Neural cell (in vitro differentiated cells): ENCODE results near the gene SDK2.

Source experiments
- TF ChIP-seq, protein P1 (sequence below): fragments of 450-650 bp; IDR thresholded peaks from 2 replicates; pipeline ENCODE4 v1.5.1; 2014; ENCODE audit warnings: antibody characterized with exemption, mild to moderate bottlenecking, moderate library complexity; ENCODE audit not compliant: poor library complexity, severe bottlenecking
- TF ChIP-seq, protein P2 (sequence below): IDR thresholded peaks from 2 replicates; pipeline ENCODE4 v1.6.1; 2012; ENCODE audit warnings: borderline replicate concordance

DNA sequence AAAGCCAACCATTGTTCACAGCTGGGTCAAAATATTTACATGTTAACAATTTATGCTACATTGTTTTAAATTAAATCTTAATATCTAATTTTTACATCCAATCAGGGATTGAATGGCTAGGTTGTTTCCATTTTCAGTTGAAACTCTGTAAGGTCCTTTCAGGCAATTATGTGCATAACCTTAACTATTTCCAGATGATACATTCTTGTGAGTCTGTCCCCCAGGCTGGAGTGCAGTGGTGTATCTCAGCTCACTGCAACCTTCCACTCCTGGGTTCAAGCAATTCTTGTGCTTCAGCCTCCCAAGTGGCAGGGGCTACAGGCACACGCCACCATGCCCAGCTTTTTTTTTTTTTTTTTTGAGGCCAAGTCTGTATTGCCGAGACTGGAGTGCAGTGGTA, 342.9 kb downstream of the SDK2 start:
- TF ChIP-seq, protein P1, sequence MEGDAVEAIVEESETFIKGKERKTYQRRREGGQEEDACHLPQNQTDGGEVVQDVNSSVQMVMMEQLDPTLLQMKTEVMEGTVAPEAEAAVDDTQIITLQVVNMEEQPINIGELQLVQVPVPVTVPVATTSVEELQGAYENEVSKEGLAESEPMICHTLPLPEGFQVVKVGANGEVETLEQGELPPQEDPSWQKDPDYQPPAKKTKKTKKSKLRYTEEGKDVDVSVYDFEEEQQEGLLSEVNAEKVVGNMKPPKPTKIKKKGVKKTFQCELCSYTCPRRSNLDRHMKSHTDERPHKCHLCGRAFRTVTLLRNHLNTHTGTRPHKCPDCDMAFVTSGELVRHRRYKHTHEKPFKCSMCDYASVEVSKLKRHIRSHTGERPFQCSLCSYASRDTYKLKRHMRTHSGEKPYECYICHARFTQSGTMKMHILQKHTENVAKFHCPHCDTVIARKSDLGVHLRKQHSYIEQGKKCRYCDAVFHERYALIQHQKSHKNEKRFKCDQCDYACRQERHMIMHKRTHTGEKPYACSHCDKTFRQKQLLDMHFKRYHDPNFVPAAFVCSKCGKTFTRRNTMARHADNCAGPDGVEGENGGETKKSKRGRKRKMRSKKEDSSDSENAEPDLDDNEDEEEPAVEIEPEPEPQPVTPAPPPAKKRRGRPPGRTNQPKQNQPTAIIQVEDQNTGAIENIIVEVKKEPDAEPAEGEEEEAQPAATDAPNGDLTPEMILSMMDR: no peak
- TF ChIP-seq, protein P2, sequence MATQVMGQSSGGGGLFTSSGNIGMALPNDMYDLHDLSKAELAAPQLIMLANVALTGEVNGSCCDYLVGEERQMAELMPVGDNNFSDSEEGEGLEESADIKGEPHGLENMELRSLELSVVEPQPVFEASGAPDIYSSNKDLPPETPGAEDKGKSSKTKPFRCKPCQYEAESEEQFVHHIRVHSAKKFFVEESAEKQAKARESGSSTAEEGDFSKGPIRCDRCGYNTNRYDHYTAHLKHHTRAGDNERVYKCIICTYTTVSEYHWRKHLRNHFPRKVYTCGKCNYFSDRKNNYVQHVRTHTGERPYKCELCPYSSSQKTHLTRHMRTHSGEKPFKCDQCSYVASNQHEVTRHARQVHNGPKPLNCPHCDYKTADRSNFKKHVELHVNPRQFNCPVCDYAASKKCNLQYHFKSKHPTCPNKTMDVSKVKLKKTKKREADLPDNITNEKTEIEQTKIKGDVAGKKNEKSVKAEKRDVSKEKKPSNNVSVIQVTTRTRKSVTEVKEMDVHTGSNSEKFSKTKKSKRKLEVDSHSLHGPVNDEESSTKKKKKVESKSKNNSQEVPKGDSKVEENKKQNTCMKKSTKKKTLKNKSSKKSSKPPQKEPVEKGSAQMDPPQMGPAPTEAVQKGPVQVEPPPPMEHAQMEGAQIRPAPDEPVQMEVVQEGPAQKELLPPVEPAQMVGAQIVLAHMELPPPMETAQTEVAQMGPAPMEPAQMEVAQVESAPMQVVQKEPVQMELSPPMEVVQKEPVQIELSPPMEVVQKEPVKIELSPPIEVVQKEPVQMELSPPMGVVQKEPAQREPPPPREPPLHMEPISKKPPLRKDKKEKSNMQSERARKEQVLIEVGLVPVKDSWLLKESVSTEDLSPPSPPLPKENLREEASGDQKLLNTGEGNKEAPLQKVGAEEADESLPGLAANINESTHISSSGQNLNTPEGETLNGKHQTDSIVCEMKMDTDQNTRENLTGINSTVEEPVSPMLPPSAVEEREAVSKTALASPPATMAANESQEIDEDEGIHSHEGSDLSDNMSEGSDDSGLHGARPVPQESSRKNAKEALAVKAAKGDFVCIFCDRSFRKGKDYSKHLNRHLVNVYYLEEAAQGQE: no peak
